B cell (primary cell): ENCODE measurements around the gene GPR25. TPM values are rescaled to one million over a fixed set of nuclear protein-coding genes. Genes with fewer than 3 reads are reported as not detected.
A peak's percentile ranks its signal among the peaks of the same experiment; 100 is the strongest.

ENCODE experiments used
- ATAC-seq: fragments of 200-7000 bp; cut with Tn5 transposase; one replicate; pipeline ENCODE4 v1.10.0; 2021; ENCODE audit warnings: low read depth, mild to moderate bottlenecking, moderate number of reproducible peaks, moderate library complexity
- CTCF ChIA-PET: fragments of 350-600 bp; sonication (Branson Sonifier 250); formaldehyde crosslinking; loops from one replicate; lab custom pipeline; 2021; ENCODE audit warnings: antibody characterized with exemption, inconsistent platforms; lab: Charles Lee
- POLR2A ChIA-PET: fragments of 350-600 bp; sonication (Branson Sonifier 250); formaldehyde crosslinking; loops from one replicate; lab custom pipeline; 2021; ENCODE audit warnings: antibody characterized with exemption; lab: Charles Lee
- DNase-seq: peaks from one replicate; pipeline ENCODE4 v3.0.0; 2013
- H2AFZ ChIP-seq: 2 replicates; pipeline ENCODE4 v1.6.1; 2012; ENCODE audit warnings: mild to moderate bottlenecking, low read depth, low read length; ENCODE audit not compliant: insufficient read depth, poor library complexity, severe bottlenecking
- H3K27ac ChIP-seq, 2 donors: 1 replicate in 1 of 2; 2 replicates in 1 of 2; pipeline ENCODE4 v1.5.1; 2012 to 2013; ENCODE audit warnings: low read length in 2 of 2, mild to moderate bottlenecking in 2 of 2, moderate library complexity in 1 of 2
- H3K27me3 ChIP-seq, 4 experiments: fragments of 200-600 bp in 1 of 4; sonication (generic) in 1 of 4; replicated peaks in 1 of 4; 1 replicate in 2 of 4; 2 replicates in 2 of 4; pipeline versions ENCODE4 v1.6.1 to v1.7.0; 2013 to 2016; ENCODE audit warnings: low read length in 3 of 4, mild to moderate bottlenecking in 2 of 4, mixed read lengths in 1 of 4, moderate library complexity in 1 of 4; ENCODE audit not compliant: insufficient read depth in 4 of 4, control insufficient read depth in 3 of 4; ENCODE audit errors: control extremely low read depth in 1 of 4
- H3K36me3 ChIP-seq, 2 experiments: replicated peaks in 1 of 2; 1 replicate in 1 of 2; 2 replicates in 1 of 2; pipeline versions ENCODE4 v1.6.1 to v1.7.1; 2013; ENCODE audit warnings: low read length in 1 of 2; ENCODE audit not compliant: insufficient read depth in 2 of 2, control insufficient read depth in 1 of 2; ENCODE audit errors: control extremely low read depth in 1 of 2, extremely low read depth in 1 of 2
- H3K4me1 ChIP-seq, 2 donors: fragments of 200-600 bp in 1 of 2; sonication (generic) in 1 of 2; 1 replicate in 1 of 2; 2 replicates in 1 of 2; pipeline versions ENCODE4 v1.5.1 to v1.6.1; 2013 to 2017; ENCODE audit warnings: low read length in 2 of 2; ENCODE audit not compliant: control insufficient read depth in 2 of 2, insufficient read depth in 2 of 2
- H3K4me2 ChIP-seq: replicated peaks from 2 replicates; pipeline ENCODE3; 2012; ENCODE audit warnings: mild to moderate bottlenecking, low read depth, low read length; ENCODE audit not compliant: poor library complexity, severe bottlenecking
- H3K4me3 ChIP-seq, 5 experiments: fragments of 200-600 bp in 1 of 5; sonication (generic) in 1 of 5; 1 replicate in 3 of 5; 2 replicates in 2 of 5; pipeline versions ENCODE4 v1.5.1 to v1.7.0; 2011 to 2016; ENCODE audit warnings: low read length in 4 of 5, mild to moderate bottlenecking in 4 of 5, low read depth in 2 of 5, control low read depth in 1 of 5, moderate library complexity in 1 of 5; ENCODE audit not compliant: insufficient read depth in 1 of 5; ENCODE audit errors: control extremely low read depth in 1 of 5, extremely low read depth in 1 of 5
- H3K79me2 ChIP-seq: fragments of 200-600 bp; sonication (generic); one replicate; pipeline ENCODE4 v1.6.0; 2016; ENCODE audit warnings: low read length; ENCODE audit not compliant: control insufficient read depth, insufficient read depth
- H3K9ac ChIP-seq: fragments of 200-600 bp; sonication (generic); 2 replicates; pipeline ENCODE4 v1.6.1; 2017; ENCODE audit warnings: mild to moderate bottlenecking, low read length, moderate library complexity
- H3K9me3 ChIP-seq, 3 donors: one replicate each; pipeline versions ENCODE4 v1.6.1 to v1.7.1; 2013; ENCODE audit warnings: low read length in 2 of 3; ENCODE audit not compliant: control insufficient read depth in 2 of 3, insufficient read depth in 1 of 3; ENCODE audit errors: control extremely low read depth in 1 of 3
- H4K20me1 ChIP-seq: 2 replicates; pipeline ENCODE4 v1.6.0; 2012; ENCODE audit warnings: mild to moderate bottlenecking, low read length; ENCODE audit not compliant: insufficient read depth, control insufficient read depth, poor library complexity, severe bottlenecking
- H3K27ac Mint-ChIP-seq: one replicate; pipeline ENCODE4 v1.8.0; 2021; ENCODE audit warnings: mixed read lengths
- H3K27me3 Mint-ChIP-seq: one replicate; pipeline ENCODE4 v1.8.0; 2021; ENCODE audit warnings: mixed read lengths
- H3K4me1 Mint-ChIP-seq: one replicate; pipeline ENCODE4 v1.8.0; 2021; ENCODE audit warnings: mixed read lengths
- H3K4me3 Mint-ChIP-seq: one replicate; pipeline ENCODE4 v1.8.0; 2021; ENCODE audit warnings: mixed read lengths
- H3K9me3 Mint-ChIP-seq: one replicate; pipeline ENCODE4 v1.8.0; 2022; ENCODE audit warnings: mixed read lengths; ENCODE audit not compliant: insufficient read depth
- CTCF ChIP-seq: fragments of 200-600 bp; IDR thresholded peaks from one replicate; pipeline ENCODE4 v1.8.0; 2022; ENCODE audit warnings: antibody characterized with exemption, mild to moderate bottlenecking
- EZH2 ChIP-seq: IDR thresholded peaks from 2 replicates; pipeline ENCODE4 v1.6.1; 2012; ENCODE audit warnings: borderline replicate concordance, low read depth, mild to moderate bottlenecking, moderate library complexity, low read length; ENCODE audit not compliant: insufficient read depth, poor library complexity, severe bottlenecking
- WGBS: methylation state at CpG from one replicate; pipeline ENCODE4 v1.1.5; 2013; ENCODE audit warnings: missing lambda C conversion rate; ENCODE audit not compliant: insufficient coverage; 5-methylcytosine and 5-hydroxymethylcytosine counted together
- intact Hi-C: fragments of 100-400 bp; cut with micrococcal nuclease; formaldehyde crosslinking; loops from one replicate; pipeline ENCODE4 v1.10.0; 2022
- polyA plus RNA-seq: library from polyadenylated mRNA; depleted of rRNA; stranded (reverse); fragments of >200 nt; gene quantifications from 2 replicates; pipeline ENCODE4 v1.2.3, GENCODE V29; 2012
- total RNA-seq, 2 donors: library from RNA; stranded (reverse); fragments of 120-200 nt in 1 of 2; gene quantifications; 1 replicate in 1 of 2; 2 replicates in 1 of 2; pipeline versions ENCODE4 v1.2.3 to v1.2.4, GENCODE V29; 2013 to 2022

GPR25 gene
- total and polyA plus RNA-seq, 2 donors (not counting 1 experiment from before 2014, with no cell fraction given), result 1.8 to 3.1 TPM

GRCh38 chr1:200886594-200886993 lies 13.8 kb downstream of the GPR25 start:
- ChIA-PET POLR2A (no interaction called here), CTCF (interaction anchor here (2.1 kb wide), 1 partner anchor 13 kb away, joined by 8 read pairs; no protein-coding TSS in a partner anchor)
- no peak overlapping the region for H2AFZ ChIP-seq
- H3K36me3 ChIP-seq, result no peaks in the 10 kb centered on the region
- H3K9me3 Mint-ChIP-seq, result no peaks in the 10 kb centered on the region
- H3K9ac ChIP-seq, result no peak overlapping the region
- TF ChIP-seq EZH2, result no peak
- no peak for TF ChIP-seq CTCF
- H3K27me3 ChIP-seq, result peaks cover 0 to 14% (median 5%) of the 10 kb centered on the region in 4 experiments
- H3K4me3 ChIP-seq, result no peak overlapping the region
- peak overlapping the region; percentile 53 for H3K27ac Mint-ChIP-seq
- DNase-seq, result no peak
- intact Hi-C loops, result loop anchor here (10.0 kb wide), 1 partner anchor 138 kb away; the partner anchor contains the start of gene KIF21B
- H4K20me1 ChIP-seq, result no peaks in the 10 kb centered on the region
- no CpG with 5 or more reads among the region's 2 CpGs for WGBS
- no peak overlapping the region for H3K27ac ChIP-seq
- peak overlapping the region; percentile 49 for H3K4me3 Mint-ChIP-seq
- H3K4me1 Mint-ChIP-seq, result peaks cover 47% of the 10 kb centered on the region
- H3K79me2 ChIP-seq, result no peaks in the 10 kb centered on the region
- no peaks in the 10 kb centered on the region for H3K9me3 ChIP-seq
- H3K4me2 ChIP-seq, result no peak overlapping the region
- ATAC-seq, result no peak
- H3K4me1 ChIP-seq, result peaks cover 31 to 42% of the 10 kb centered on the region in 2 donors
- H3K27me3 Mint-ChIP-seq, result peaks cover 6% of the 10 kb centered on the region

- Histone ChIP-seq H3K9ac (no peak overlapping the region), H3K27ac (no peak overlapping the region), H3K9me3 (no peaks in the 10 kb centered on the region), H3K27me3 (peaks cover 0 to 19% (median 6%) of the 10 kb centered on the region in 4 experiments), H3K4me1 (peaks cover 35 to 46% of the 10 kb centered on the region in 2 donors), H3K4me3 (no peak overlapping the region), H3K4me2 (peak overlapping the region; percentile 21), H3K36me3 (no peaks in the 10 kb centered on the region), H2AFZ (no peak overlapping the region), H3K79me2 (no peaks in the 10 kb centered on the region), H4K20me1 (no peaks in the 10 kb centered on the region)
- no peak for TF ChIP-seq CTCF
- no peak for TF ChIP-seq EZH2
- peaks cover 9% of the 10 kb centered on the region for H3K27me3 Mint-ChIP-seq
- peak overlapping the region; percentile 53 for H3K27ac Mint-ChIP-seq
- peak overlapping the region; percentile 49 for H3K4me3 Mint-ChIP-seq
- DNase-seq (no peak), ATAC-seq (no peak)
- peaks cover 50% of the 10 kb centered on the region for H3K4me1 Mint-ChIP-seq
- 76% methylated on average over 8 of the region's 11 CpGs for WGBS
- no peaks in the 10 kb centered on the region for H3K9me3 Mint-ChIP-seq
- POLR2A ChIA-PET, result no interaction called here
- CTCF ChIA-PET, result interaction anchor here (2.1 kb wide), 1 partner anchor 13 kb away, joined by 8 read pairs; no protein-coding TSS in a partner anchor
- intact Hi-C loops, result loop anchor here (10.0 kb wide), 1 partner anchor 138 kb away; the partner anchor contains the start of gene KIF21B
Measured at GRCh38 chr1:200887036-200887435, 14.3 kb downstream of the GPR25 start.
